GM23338 (cell line): ENCODE results near the gene BANP.

Experiments used
- CREB1 ChIP-seq: fragments of 250-450 bp; sonication (Bioruptor Pico); IDR thresholded peaks from 2 replicates; pipeline ENCODE4 v1.5.0; 2020; ENCODE audit warnings: low read depth, mild to moderate bottlenecking, moderate library complexity
- CTCF ChIP-seq, 2 experiments: fragments of 200-600 bp in 1 of 2; sonication (generic) in 1 of 2; conservative IDR thresholded peaks; 2 replicates each; pipeline versions ENCODE4 v1.5.1 to v1.6.1; 2016 to 2017; ENCODE audit warnings: antibody characterized with exemption in 2 of 2, low read depth in 2 of 2, mild to moderate bottlenecking in 2 of 2, moderate library complexity in 1 of 2
- EZH2 ChIP-seq: fragments of 200-600 bp; sonication (generic); IDR thresholded peaks from one replicate; pipeline ENCODE4 v1.8.0; 2017; ENCODE audit warnings: antibody characterized with exemption, mild to moderate bottlenecking, low read depth; ENCODE audit not compliant: unreplicated experiment
- NANOG ChIP-seq: IDR thresholded peaks from 2 replicates; pipeline ENCODE4 v1.6.1; 2016; ENCODE audit warnings: antibody characterized with exemption, borderline replicate concordance
- POLR2AphosphoS5 ChIP-seq: IDR thresholded peaks from 2 replicates; pipeline ENCODE4 v1.6.1; 2016; ENCODE audit warnings: antibody characterized with exemption, low read depth
- STAT1 ChIP-seq: IDR thresholded peaks from one replicate; pipeline ENCODE4 v1.6.1; 2016; ENCODE audit warnings: antibody characterized with exemption; ENCODE audit not compliant: unreplicated experiment
- ZNF114 ChIP-seq: fragments of 250-450 bp; sonication (Bioruptor Pico); IDR thresholded peaks from 2 replicates; pipeline ENCODE4 v1.5.0; 2020; ENCODE audit warnings: mild to moderate bottlenecking, moderate library complexity
- ZNF331 ChIP-seq: fragments of 250-450 bp; sonication (Bioruptor Pico); IDR thresholded peaks from 2 replicates; pipeline ENCODE4 v1.5.0; 2020; ENCODE audit warnings: low read depth, mild to moderate bottlenecking, moderate library complexity
- TF ChIP-seq, protein P1 (sequence below): IDR thresholded peaks from one replicate; pipeline ENCODE4 v1.6.1; 2018; ENCODE audit warnings: antibody characterized with exemption; ENCODE audit not compliant: unreplicated experiment

GRCh38 chr16:88065747-88066142 is 114.5 kb downstream of the BANP start:
- no peak for TF ChIP-seq CTCF (conservative IDR thresholded peaks at IDR 0.05; ENCODE audit: low read depth in 2 of 2)
- no peak for TF ChIP-seq STAT1
- TF ChIP-seq POLR2AphosphoS5 = no peak
- TF ChIP-seq, protein P1, sequence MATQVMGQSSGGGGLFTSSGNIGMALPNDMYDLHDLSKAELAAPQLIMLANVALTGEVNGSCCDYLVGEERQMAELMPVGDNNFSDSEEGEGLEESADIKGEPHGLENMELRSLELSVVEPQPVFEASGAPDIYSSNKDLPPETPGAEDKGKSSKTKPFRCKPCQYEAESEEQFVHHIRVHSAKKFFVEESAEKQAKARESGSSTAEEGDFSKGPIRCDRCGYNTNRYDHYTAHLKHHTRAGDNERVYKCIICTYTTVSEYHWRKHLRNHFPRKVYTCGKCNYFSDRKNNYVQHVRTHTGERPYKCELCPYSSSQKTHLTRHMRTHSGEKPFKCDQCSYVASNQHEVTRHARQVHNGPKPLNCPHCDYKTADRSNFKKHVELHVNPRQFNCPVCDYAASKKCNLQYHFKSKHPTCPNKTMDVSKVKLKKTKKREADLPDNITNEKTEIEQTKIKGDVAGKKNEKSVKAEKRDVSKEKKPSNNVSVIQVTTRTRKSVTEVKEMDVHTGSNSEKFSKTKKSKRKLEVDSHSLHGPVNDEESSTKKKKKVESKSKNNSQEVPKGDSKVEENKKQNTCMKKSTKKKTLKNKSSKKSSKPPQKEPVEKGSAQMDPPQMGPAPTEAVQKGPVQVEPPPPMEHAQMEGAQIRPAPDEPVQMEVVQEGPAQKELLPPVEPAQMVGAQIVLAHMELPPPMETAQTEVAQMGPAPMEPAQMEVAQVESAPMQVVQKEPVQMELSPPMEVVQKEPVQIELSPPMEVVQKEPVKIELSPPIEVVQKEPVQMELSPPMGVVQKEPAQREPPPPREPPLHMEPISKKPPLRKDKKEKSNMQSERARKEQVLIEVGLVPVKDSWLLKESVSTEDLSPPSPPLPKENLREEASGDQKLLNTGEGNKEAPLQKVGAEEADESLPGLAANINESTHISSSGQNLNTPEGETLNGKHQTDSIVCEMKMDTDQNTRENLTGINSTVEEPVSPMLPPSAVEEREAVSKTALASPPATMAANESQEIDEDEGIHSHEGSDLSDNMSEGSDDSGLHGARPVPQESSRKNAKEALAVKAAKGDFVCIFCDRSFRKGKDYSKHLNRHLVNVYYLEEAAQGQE = no peak
- no peak for TF ChIP-seq EZH2
- TF ChIP-seq CREB1 (CRISPR knock-in tag) = no peak
- no peak for TF ChIP-seq ZNF114 (CRISPR knock-in tag)
- no peak for TF ChIP-seq ZNF331 (CRISPR knock-in tag)
- no peak for TF ChIP-seq NANOG
